Prostate gland (tissue), 2 donors: ENCODE measurements around the gene PIP4K2B.

ENCODE experiments used
- POLR2AphosphoS5 ChIP-seq: sonication (generic); formaldehyde crosslinking; IDR thresholded peaks from one replicate; pipeline ENCODE4 v1.6.1; 2017; ENCODE audit warnings: antibody characterized with exemption
- TF ChIP-seq, protein P1 (sequence below), 4 experiments: fragments of 200-600 bp in 2 of 4; fragments of 450-650 bp in 2 of 4; sonication (generic) in 2 of 4; IDR thresholded peaks; 1 replicate in 3 of 4; 2 replicates in 1 of 4; pipeline ENCODE4 v1.5.1; 2016 to 2019; ENCODE audit warnings: antibody characterized with exemption in 4 of 4, mild to moderate bottlenecking in 2 of 4, moderate library complexity in 2 of 4

DNA sequence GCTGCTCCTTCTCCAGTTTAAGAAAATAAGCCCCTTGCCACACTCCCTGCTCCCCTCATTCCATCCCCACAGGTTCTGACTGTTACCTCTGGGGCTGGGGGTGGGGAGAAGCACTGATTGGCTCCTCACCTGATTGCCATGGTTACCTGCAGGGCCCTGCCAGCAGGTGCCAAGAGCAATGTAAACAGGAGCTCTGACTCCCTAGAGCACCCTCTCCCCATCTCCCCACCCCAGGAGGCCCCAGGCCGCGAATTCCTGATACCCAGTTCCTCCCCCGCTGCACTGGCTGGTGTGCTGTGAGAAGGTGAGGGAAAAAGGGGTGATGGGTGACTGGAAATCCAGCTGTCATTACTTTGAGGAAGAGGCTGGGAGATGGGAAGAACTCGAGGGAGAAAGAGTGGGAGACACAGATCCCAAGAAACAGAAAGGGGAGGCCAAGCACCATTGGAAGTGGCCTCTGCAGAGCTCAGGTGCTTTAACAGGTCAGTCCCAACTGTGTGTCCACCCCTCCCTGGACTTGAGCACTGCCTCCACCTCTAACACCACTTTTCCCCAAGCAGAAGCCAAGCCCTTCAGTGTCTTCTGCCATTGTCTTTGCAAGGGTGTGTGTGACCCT, 55.7 kb downstream of the PIP4K2B start:
- TF ChIP-seq, protein P1, sequence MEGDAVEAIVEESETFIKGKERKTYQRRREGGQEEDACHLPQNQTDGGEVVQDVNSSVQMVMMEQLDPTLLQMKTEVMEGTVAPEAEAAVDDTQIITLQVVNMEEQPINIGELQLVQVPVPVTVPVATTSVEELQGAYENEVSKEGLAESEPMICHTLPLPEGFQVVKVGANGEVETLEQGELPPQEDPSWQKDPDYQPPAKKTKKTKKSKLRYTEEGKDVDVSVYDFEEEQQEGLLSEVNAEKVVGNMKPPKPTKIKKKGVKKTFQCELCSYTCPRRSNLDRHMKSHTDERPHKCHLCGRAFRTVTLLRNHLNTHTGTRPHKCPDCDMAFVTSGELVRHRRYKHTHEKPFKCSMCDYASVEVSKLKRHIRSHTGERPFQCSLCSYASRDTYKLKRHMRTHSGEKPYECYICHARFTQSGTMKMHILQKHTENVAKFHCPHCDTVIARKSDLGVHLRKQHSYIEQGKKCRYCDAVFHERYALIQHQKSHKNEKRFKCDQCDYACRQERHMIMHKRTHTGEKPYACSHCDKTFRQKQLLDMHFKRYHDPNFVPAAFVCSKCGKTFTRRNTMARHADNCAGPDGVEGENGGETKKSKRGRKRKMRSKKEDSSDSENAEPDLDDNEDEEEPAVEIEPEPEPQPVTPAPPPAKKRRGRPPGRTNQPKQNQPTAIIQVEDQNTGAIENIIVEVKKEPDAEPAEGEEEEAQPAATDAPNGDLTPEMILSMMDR (IDR thresholded peaks at IDR 0.05), result no peak
- TF ChIP-seq POLR2AphosphoS5, result no peak
